ENCODE data around the gene KDELR1. TPM values are rescaled to one million over a fixed set of nuclear protein-coding genes. Genes with fewer than 3 reads are reported as not detected.
A peak's percentile ranks its signal among the peaks of the same experiment; 100 is the strongest.

KDELR1 gene
- total and polyA plus RNA-seq, 9 of the 15 experiments (the other 6 are each of a cell fraction or from before 2014, with no cell fraction given): 6.1 to 165 (median 58.5) TPM

GRCh38 chr19:48397263-48398101, 6.1 kb upstream of the KDELR1 start (continued):
- TF ChIP-seq, protein P1, sequence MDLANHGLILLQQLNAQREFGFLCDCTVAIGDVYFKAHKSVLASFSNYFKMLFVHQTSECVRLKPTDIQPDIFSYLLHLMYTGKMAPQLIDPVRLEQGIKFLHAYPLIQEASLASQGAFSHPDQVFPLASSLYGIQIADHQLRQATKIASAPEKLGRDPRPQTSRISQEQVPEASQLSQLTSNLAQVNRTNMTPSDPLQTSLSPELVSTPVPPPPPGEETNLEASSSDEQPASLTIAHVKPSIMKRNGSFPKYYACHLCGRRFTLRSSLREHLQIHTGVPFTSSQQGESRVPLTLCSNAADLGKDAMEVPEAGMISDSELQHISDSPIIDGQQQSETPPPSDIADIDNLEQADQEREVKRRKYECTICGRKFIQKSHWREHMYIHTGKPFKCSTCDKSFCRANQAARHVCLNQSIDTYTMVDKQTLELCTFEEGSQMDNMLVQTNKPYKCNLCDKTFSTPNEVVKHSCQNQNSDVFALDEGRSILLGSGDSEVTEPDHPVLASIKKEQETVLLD (IDR thresholded peaks at IDR 0.05): peak; percentile 79
- TF ChIP-seq, protein P2, sequence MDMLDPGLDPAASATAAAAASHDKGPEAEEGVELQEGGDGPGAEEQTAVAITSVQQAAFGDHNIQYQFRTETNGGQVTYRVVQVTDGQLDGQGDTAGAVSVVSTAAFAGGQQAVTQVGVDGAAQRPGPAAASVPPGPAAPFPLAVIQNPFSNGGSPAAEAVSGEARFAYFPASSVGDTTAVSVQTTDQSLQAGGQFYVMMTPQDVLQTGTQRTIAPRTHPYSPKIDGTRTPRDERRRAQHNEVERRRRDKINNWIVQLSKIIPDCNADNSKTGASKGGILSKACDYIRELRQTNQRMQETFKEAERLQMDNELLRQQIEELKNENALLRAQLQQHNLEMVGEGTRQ (CRISPR knock-in tag; IDR thresholded peaks at IDR 0.05): no peak
- TF ChIP-seq, protein P3, sequence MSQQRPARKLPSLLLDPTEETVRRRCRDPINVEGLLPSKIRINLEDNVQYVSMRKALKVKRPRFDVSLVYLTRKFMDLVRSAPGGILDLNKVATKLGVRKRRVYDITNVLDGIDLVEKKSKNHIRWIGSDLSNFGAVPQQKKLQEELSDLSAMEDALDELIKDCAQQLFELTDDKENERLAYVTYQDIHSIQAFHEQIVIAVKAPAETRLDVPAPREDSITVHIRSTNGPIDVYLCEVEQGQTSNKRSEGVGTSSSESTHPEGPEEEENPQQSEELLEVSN (IDR thresholded peaks at IDR 0.05; ENCODE audit: borderline replicate concordance in 1 of 2, extremely low read depth in 1 of 2, insufficient read depth in 1 of 2, insufficient read length in 1 of 2, low read depth in 1 of 2, low read length in 1 of 2, poor library complexity in 1 of 2, severe bottlenecking in 1 of 2): no peak
- no peak for TF ChIP-seq SRSF7 (optimal IDR thresholded peaks at IDR 0.05; ENCODE audit: low read depth, low read length)
- no peak for TF ChIP-seq CREB1 (IDR thresholded peaks at IDR 0.05)
- TF ChIP-seq CREB1 (CRISPR knock-in tag; IDR thresholded peaks at IDR 0.05): no peak
- TF ChIP-seq ZNF41 (CRISPR knock-in tag; conservative IDR thresholded peaks at IDR 0.05): no peak
- no peak for TF ChIP-seq ZNF224 (CRISPR knock-in tag; IDR thresholded peaks at IDR 0.05)
- no peak for TF ChIP-seq NONO (IDR thresholded peaks at IDR 0.05; ENCODE audit: low read depth in 2 of 2, low read length in 1 of 2)
- no peak for TF ChIP-seq GABPB2 (CRISPR knock-in tag; conservative IDR thresholded peaks at IDR 0.05)
- peak; percentile 96; the same call in 1 of the 2 replicates for TF ChIP-seq TRIM25 (IDR thresholded peaks at IDR 0.05; ENCODE audit: borderline replicate concordance)
- no peak for TF ChIP-seq ZFP36 (IDR thresholded peaks at IDR 0.05; ENCODE audit: low read depth, low read length, partially characterized antibody)
- TF ChIP-seq HES1 (IDR thresholded peaks at IDR 0.05; ENCODE audit: low read depth): no peak
- TF ChIP-seq, protein P4, sequence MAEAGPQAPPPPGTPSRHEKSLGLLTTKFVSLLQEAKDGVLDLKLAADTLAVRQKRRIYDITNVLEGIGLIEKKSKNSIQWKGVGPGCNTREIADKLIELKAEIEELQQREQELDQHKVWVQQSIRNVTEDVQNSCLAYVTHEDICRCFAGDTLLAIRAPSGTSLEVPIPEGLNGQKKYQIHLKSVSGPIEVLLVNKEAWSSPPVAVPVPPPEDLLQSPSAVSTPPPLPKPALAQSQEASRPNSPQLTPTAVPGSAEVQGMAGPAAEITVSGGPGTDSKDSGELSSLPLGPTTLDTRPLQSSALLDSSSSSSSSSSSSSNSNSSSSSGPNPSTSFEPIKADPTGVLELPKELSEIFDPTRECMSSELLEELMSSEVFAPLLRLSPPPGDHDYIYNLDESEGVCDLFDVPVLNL (CRISPR knock-in tag; IDR thresholded peaks at IDR 0.05; ENCODE audit: low read depth): no peak
- TF ChIP-seq ZNF146 (CRISPR knock-in tag; IDR thresholded peaks at IDR 0.05; ENCODE audit: unreplicated experiment): no peak
- no peak for TF ChIP-seq ETV6 (IDR thresholded peaks at IDR 0.05; ENCODE audit: borderline replicate concordance in 1 of 2, low read depth in 2 of 2, low read length in 1 of 2)
- no peak for TF ChIP-seq ETV6 (CRISPR knock-in tag; IDR thresholded peaks at IDR 0.05; ENCODE audit: borderline replicate concordance)
- TF ChIP-seq L3MBTL2 (IDR thresholded peaks at IDR 0.05): 0 out of 2 replicates have a peak, but pooled peaks have one; percentile 21
- no peak for TF ChIP-seq ZNF707 (CRISPR knock-in tag; conservative IDR thresholded peaks at IDR 0.05)
- TF ChIP-seq PTBP1 (IDR thresholded peaks at IDR 0.05; ENCODE audit: low read depth, low read length): no peak

Measured in K562 (cell line).